ENCODE data around the gene METAP1. TPM values are rescaled to one million over a fixed set of nuclear protein-coding genes. Genes with fewer than 3 reads are reported as not detected.

The METAP1 gene
- total and polyA plus RNA-seq, 11 donors = 36.9 to 71.4 (median 63.6) TPM

DNA sequence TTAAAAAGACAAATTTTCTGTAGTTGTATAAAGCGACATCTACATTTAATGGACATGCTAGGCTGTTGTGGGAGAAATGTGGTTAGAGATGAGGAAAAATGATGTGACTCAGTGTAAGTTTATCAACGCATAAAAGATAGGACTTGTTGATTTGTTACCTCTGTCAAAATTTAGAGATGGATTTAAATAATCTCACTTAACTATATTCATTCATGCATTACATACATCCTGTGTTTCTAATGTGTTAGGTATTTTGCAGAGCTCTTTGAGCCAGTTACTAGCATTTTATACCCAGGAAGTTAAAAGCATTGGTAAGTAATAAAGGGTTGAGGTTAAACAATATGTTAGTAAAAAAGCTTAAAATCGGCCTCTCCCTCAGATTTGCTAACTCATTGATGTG, 34.3 kb downstream of the METAP1 start:
- TF ChIP-seq POLR2A (IDR thresholded peaks at IDR 0.05) = no peak
- TF ChIP-seq, protein P1, sequence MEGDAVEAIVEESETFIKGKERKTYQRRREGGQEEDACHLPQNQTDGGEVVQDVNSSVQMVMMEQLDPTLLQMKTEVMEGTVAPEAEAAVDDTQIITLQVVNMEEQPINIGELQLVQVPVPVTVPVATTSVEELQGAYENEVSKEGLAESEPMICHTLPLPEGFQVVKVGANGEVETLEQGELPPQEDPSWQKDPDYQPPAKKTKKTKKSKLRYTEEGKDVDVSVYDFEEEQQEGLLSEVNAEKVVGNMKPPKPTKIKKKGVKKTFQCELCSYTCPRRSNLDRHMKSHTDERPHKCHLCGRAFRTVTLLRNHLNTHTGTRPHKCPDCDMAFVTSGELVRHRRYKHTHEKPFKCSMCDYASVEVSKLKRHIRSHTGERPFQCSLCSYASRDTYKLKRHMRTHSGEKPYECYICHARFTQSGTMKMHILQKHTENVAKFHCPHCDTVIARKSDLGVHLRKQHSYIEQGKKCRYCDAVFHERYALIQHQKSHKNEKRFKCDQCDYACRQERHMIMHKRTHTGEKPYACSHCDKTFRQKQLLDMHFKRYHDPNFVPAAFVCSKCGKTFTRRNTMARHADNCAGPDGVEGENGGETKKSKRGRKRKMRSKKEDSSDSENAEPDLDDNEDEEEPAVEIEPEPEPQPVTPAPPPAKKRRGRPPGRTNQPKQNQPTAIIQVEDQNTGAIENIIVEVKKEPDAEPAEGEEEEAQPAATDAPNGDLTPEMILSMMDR (IDR thresholded peaks at IDR 0.05) = no peak
- peaks cover 0 to 41% (median 11%) of the 10 kb centered on the region in 12 donors for H3K4me1 ChIP-seq
- peaks cover 0 to 11% (median 0%) of the 10 kb centered on the region in 9 donors for H3K36me3 ChIP-seq
- H3K27ac ChIP-seq = no peak overlapping the region
- H3K27me3 ChIP-seq = no peaks in the 10 kb centered on the region
- intact Hi-C loops (cut with DNase I) = no loop called here
- no peak for DNase-seq
- no peak overlapping the region for H3K4me3 ChIP-seq
- WGBS, 4 donors = 83 to 92% (median 90%) methylated on average over 3 of the region's 3 CpGs
- no peaks in the 10 kb centered on the region for H3K9me3 ChIP-seq
- ATAC-seq = no peak

DNA sequence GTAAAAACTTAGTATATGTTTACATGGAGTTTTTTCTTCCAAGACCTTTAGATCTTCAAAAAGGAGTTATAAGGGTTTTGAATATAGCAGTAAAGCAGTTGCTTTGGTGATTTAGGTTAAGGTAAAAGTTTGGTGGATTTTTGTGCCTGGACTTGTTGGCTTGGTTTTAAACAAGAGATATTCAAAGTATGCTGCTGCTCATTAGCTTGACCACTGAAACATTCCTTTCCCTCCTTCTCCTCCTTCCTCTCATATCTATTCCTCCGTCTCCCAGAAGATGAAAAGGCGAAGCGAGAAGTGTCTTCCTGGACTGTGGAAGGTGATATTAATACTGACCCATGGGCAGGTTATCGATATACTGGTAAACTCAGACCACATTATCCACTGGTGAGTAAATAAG, 38.4 kb downstream of the METAP1 start:
- DNase-seq = no peak
- Histone ChIP-seq H3K27ac (no peak overlapping the region), H3K4me1 (peaks cover 0 to 7% (median 0%) of the 10 kb centered on the region in 12 donors), H3K27me3 (no peaks in the 10 kb centered on the region), H3K36me3 (peaks cover 0 to 12% (median 0%) of the 10 kb centered on the region in 9 donors), H3K9me3 (peaks cover 0 to 24% (median 7%) of the 10 kb centered on the region in 12 donors), H3K4me3 (no peak overlapping the region)
- no peak for ATAC-seq
- WGBS, 4 donors = 86 to 92% (median 89%) methylated on average over 4 of the region's 4 CpGs
- no peak for TF ChIP-seq POLR2A (IDR thresholded peaks at IDR 0.05)
- TF ChIP-seq, protein P1 (IDR thresholded peaks at IDR 0.05) = no peak
- intact Hi-C loops (cut with DNase I) = no loop called here

DNA sequence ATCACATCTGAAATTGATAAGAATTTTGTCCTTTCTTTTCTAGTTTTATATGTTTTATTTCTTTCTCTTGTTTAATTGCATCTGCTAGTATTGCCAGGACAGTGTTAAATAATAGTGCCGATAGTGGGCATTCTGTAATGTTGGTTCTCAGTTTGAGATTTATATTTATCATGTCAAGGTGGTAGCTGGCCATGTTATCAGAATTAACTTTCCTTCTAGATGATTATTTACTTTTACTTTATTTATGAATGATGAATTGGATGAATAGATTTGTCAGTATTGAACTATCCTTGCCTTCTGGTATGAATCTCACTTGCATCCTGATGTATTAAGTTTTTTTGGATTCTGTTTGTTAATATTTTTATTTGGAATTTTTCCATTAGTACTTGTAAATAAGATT, 42.7 kb downstream of the METAP1 start:
- peaks cover 0 to 4% (median 0%) of the 10 kb centered on the region in 12 donors for H3K4me1 ChIP-seq
- peaks cover 0 to 24% (median 12%) of the 10 kb centered on the region in 9 donors for H3K36me3 ChIP-seq
- DNase-seq = no peak
- H3K27ac ChIP-seq = no peak overlapping the region
- peaks cover 0 to 25% (median 7%) of the 10 kb centered on the region in 12 donors for H3K9me3 ChIP-seq
- no peak for ATAC-seq
- no peak overlapping the region for H3K4me3 ChIP-seq
- TF ChIP-seq POLR2A (IDR thresholded peaks at IDR 0.05) = no peak
- TF ChIP-seq, protein P1 (IDR thresholded peaks at IDR 0.05) = no peak
- 95 to 100% (median 98%) methylated on average over 1 of the region's 1 CpG for WGBS, 4 donors
- intact Hi-C loops (cut with DNase I) = no loop called here
- no peaks in the 10 kb centered on the region for H3K27me3 ChIP-seq

DNA sequence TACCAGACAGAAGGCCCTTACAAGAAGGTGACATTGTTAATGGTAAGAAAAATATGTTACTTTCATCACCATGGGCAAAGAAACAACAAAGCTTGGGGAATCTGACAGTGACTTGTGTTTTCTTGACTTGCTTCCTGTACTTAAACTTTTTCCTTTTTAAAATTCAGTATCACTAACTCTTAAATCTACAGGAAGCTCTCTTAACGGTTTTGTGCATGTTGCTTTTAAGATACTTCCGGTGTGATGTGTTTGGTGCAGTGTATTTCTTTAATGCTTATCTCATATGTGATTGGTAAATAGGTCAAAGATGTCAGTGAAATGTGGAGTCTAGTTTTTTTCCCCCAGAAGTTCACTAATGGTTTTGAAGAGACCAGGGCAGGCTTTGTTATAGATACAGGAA, 47.8 kb downstream of the METAP1 start:
- TF ChIP-seq, protein P1 (IDR thresholded peaks at IDR 0.05) = no peak
- TF ChIP-seq POLR2A (IDR thresholded peaks at IDR 0.05) = no peak
- intact Hi-C loops (cut with DNase I) = no loop called here
- Histone ChIP-seq H3K27me3 (no peaks in the 10 kb centered on the region), H3K36me3 (peaks cover 0 to 54% (median 32%) of the 10 kb centered on the region in 9 donors), H3K4me3 (no peak overlapping the region), H3K4me1 (peaks cover 0 to 15% (median 0%) of the 10 kb centered on the region in 12 donors), H3K27ac (peak overlapping the region in 1 of 12 donors; percentile 56), H3K9me3 (peaks cover 0 to 8% (median 2%) of the 10 kb centered on the region in 12 donors)
- DNase-seq = no peak
- ATAC-seq = no peak
- 47 to 59% (median 50%) methylated on average over 2 of the region's 2 CpGs for WGBS, 4 donors

Measured in heart left ventricle (tissue), 16 donors.